GM08714 (cell line): ENCODE data around the gene MATCAP1.

Experiments used
- H3K4me3 ChIP-seq: fragments of 200-500 bp; sonication (Bioruptor generic); 2 replicates; pipeline ENCODE4 v1.5.1; 2014; ENCODE audit warnings: mild to moderate bottlenecking, low read length, inconsistent platforms
- ZNF274 ChIP-seq: IDR thresholded peaks from 2 replicates; pipeline ENCODE4 v1.6.1; 2012; ENCODE audit warnings: mild to moderate bottlenecking, low read depth, low read length

MATCAP1 gene

DNA sequence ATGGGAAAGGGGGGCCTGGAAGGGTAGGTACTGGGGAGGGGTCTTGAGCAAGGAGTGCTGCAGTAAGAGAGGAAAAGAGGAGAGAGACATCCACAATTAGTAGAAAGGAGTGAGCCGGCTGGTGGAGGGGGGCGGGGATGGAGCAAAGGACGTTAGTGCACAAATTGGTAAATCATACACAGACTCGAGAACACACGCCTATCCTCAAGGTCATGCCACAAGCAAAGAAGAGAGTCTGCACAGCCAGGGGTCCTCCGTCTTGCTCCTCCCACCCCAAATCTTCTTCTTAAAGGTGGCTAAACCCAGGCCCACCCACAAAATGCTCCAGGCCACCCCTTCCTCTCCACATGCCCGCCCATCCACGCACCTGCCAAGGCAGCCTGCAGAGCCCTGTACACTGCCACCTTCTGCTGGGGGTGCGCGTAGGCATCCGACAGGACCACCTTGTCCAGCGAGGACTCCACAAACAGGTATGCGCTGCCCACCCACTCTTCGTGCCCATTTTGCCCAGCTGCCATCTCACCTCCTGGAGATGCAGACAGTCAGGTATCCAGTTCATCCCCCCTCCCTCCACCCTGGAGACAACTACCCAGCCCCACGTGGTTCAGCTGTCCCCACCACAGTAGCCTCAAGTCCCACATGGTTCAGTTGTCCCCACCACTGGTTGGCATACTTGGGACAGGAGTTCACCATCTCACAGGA, 27.5 kb downstream of the MATCAP1 start:
- no peak for TF ChIP-seq ZNF274
- no peak overlapping the region for H3K4me3 ChIP-seq

DNA sequence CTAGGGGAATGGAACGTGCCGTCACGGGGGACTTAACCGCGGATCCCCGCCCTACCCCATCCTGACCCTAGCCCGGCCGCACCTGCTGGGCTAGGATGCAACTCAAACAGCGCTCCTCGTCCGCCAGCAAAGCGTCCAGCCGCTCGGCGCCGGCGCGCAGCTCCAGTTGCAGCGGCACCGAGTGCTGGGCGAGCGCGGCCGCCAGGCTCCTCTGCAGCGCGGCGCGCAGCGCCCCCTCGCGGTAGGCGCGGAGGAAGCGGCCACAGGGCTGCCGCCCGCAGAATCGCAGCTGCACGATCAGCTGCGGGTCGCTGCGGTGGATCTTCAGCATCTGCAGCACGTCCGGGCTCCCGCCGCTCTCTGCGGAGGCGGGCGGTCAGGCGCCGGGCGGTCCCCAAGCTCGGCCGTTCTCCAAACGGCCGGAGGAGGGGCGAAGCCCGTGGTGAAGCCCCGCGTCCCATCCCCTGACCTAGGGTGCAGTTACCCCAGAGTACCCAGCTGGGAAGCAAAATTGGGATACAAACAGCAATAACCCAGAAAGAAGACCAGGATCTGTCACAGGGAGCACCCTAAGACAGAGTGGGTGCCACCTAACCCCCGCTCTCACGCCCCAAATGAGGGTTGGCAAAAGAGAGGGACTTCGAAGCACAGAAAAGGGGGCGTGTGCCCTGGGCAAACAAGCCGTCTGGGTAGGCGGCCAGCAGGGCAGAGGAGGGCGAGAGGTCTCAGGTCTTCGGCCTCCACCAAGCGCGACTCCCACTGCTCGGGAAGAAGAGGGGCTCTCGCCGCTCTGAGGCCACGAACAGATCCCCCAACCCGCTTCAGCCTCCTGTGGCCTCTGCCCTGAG, 28.2 kb downstream of the MATCAP1 start:
- no peak for TF ChIP-seq ZNF274
- no peak overlapping the region for H3K4me3 ChIP-seq

DNA sequence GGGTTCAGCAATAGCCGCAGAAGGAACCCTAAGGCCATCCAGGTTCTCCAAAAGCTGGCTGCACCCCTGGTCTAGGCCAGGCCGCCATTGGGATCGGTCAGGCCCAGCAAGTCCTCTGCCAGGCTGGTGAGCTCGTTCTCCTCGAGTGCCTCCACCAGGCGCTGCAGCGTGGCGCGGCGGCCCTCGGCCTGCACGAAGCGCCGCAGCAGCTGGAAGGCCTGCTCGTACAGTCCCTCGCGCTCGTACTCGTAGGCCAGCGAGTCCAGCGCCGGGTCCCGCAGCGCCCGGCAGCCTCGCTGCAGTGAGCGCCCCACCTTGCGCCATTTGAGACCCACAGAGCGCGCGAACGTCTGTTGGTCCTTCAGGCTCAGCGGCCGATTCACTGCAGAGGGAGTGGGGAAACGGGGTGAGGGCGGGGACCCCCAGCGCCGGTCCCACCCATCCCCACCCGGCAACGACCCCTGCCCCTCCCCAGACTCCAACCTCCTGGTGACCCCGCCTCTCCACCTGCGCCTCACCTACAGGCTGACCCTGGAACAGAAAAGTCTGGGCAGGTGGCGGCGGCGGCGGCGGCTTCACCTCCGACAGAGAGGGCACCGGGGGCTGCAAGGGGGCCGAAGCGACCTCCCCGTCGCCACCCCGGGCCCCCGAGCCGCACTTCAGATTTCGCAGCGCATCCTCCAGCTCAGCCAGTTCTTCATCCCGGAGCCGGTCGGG, 29.0 kb downstream of the MATCAP1 start:
- H3K4me3 ChIP-seq = no peak overlapping the region
- no peak for TF ChIP-seq ZNF274

DNA sequence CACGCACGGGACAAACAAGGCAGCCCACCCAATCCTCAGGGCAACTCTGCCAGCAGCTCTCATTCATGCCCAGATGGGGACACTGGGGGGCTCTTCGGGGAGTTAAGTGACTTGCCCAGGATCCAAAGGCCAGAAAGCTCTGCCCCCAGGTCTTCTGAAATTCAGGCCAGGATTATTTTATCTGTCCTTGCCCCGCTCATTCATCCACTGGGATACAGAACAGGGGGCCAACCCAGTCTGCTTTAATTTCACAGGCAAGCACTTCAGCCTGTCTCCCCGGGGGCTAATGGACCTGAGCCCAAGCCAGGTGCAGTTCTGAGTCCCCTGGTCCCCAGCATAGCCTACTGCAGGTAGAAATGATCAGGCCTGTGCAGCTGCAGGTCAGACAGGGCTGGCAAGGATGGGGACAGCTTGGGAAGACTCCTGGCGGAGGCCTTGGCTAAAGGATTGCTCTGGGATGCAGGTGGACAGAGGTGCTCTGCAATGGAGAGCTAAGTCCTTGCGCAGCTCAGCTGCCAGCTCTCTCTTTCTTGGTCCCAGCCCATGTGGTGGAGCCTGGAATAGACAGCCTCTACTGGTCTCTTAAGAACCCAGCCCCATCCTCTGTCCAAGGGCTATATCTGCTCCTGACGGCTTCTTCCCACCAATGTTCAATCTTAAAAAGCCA, 32.2 kb downstream of the MATCAP1 start:
- no peak for TF ChIP-seq ZNF274
- no peak overlapping the region for H3K4me3 ChIP-seq

DNA sequence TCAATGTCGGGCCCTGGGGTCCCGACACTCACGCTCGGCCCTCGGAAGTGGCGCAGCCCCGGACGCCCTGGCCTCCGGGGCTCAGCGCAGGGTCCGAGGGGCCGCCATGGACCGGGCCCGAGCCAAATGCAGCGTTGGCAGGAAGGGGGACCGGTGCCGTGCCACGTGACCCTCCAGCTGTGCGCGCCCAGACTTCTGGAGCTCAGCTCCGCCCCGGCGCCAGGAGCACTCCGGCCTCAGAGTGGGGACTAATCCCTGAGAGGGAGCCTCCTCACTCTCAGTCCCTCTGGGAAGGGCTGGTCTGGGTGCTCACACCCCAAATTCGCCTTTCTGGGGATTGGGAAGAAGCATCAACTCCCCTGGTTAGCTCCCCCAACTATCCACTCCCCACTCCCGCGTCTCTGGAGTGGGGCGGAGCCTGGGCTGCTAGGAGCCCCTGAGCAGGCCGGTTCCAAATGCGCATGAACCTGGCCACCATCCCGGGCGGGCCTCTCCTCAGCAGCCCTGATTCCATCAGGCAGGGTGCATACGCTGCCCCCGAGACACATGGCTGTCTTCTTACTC, 32.8 kb downstream of the MATCAP1 start, which contains the start of gene B3GNT9:
Gene B3GNT9, minus strand, starts transcription at position 166 of the 564 bp plus-strand sequence. CDS start 513 bp downstream, outside the sequence.
- TF ChIP-seq ZNF274 = no peak
- H3K4me3 ChIP-seq = peak within 1 kb of the TSS; percentile 46; the same call in 1 of the 2 replicates

DNA sequence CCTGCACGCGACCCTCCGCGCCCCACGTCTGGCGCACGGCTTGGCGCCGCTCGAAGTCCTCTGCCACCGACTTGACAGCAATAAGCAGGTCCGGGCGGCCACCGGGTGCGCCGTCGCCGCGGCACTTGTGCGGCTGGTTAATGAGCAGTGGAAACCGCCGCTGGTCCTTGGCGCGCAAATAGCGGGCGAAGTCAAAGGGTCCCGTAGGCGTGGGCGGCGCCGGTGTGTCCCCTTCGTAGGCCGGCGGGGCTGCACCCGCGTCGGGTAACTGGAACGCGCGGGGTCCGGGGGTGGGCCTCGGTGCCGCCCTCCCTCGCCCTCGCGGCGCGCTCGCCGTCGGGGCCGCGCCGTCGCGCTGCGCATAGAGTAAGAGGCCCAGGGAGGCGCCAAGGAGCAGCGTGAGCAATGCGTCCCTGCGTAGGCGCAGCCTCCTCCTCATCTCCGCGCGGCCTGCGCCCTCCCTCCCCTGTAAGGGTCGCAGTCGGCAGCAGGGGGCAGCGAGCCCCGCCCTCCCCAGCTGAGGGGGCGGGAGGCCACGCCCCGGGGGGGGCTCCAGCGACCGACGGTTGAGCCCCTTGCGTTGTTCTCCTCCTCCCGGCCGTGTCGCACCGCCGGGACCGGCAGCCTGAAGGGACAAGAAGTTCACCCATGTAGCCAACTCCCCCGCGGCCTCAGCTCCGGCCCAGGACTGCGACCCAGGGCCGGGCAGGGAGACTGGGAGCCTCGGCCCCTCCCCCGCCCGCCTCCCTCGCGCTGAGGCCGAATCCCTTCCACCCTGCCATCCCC, 33.5 kb downstream of the MATCAP1 start:
- TF ChIP-seq ZNF274 = no peak
- H3K4me3 ChIP-seq = peak overlapping the region; percentile 46; the same call in 1 of the 2 replicates

DNA sequence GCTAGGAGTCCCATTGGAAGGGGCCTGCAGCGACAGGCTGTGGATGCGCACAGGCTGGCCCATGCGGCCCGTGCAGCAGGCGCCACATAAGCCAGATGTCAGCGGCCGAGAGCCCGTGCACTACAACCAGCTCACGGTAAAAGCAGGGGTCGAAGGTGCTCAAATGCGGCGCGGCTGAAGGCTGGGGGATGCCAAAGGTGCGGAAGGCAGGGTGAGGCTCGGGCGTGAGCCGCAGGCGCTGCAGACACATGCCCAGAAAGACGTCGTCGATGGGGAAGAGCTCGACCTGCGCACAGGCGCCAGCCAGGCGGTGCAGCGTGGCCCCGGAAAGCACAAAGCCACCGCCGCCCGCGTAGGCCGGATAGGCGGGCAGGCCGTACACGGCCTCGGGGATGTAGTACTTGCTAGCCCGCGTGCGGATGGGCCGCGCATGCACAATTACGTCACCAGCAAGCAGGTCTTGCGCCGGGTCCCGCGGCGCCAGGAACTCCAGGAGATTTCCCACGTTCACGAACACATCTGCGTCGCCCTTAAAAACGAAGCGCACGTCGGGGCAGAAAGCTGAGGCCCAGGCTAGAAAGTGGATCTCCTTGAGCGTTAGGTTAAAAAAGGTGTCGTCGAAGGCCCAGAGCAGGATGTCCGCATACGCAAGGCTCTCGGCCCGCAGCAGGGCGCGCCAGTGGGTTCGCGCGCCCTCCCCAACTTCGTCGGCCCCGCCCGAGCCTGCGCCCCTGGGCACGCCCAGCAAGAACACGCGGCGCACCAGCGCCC, 34.3 kb downstream of the MATCAP1 start:
- no peak for TF ChIP-seq ZNF274
- H3K4me3 ChIP-seq = no peak overlapping the region

DNA sequence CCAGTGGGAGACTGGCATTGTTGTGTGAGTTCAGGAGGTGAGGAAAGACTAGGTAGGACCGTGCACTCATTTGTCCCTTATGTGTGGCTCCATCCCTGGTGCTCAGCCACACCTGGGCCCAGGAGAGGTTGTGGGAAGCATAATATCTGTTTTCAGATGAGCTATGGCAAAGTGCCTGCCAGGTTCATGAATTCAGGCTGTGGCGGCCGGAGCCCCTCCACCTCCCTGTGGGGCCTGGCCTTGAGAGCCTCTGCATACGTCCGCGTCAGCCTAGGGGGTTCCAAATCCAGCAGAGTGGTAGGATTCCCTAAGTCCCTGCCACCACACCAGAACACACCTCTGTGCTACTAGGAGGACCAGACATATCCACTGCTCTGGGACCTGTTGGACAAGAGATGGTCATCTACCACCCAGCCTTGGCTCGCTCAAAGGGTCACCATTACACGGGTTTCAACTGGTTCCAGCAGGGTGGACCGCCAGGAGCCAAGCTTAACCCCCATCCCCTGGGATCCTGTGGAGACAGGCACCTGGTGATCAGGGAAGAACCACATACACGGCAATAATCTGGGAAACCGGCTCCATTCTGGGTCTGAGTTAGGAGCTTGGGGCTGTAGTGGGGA, 35.0 kb downstream of the MATCAP1 start:
- no peak overlapping the region for H3K4me3 ChIP-seq
- no peak for TF ChIP-seq ZNF274

DNA sequence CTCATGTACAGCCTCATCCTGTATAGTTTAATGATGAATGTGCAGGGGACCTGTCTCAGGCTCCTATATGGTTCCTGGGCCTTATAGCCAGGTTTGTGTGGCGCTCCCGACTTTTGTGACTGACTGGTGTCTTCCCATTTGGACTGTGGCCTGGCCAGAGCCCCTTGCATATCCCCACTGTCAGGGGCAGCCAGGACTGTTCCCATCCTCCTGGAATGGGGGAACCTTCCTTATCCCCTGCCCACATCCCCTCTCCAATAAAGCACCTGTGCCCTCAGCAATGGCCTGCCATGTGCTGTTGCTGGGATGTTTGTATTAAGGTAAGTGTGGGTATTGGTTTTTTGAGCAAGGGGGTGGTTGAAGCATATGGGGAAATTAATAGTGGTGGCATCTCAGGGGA, 35.5 kb downstream of the MATCAP1 start:
- no peak overlapping the region for H3K4me3 ChIP-seq
- TF ChIP-seq ZNF274 = no peak

DNA sequence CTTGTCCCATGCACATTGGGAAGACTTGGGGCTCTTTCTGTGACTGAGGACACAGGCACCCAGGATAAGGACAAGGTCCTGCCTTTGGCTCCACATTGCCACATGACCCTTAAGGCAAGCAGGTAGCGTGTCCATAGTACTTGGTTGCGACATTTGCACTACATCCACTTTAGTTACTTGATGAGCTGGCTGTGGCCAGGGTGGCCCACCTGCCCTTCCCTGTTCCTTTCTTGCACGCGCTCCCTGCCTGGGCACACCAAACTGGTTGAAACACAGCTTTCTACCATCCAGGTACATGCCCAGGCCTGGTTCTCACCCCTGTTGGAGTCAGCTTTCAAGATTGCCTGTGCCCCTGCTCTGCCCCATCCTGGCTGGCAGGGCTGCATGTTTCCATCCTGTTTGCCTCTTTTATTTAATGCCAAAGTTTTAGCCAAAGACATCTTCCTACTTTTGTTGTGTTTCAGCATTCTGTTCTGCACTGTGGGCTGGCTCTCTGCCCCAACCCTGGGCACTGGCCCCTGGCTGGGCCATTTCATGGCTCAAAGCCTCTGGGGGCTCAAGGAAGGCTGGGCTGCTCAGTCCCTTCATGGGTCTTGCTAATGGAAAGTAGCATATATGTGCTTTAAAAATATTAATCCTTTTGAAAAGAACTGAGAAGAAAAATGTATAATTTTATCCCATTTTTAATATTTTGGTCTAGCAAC, 36.2 kb downstream of the MATCAP1 start:
- no peak for TF ChIP-seq ZNF274
- H3K4me3 ChIP-seq = no peak overlapping the region
